Fibroblast of villous mesenchyme (primary cell): ENCODE data around the gene ERMARD. TPM values are rescaled to one million over a fixed set of nuclear protein-coding genes. Genes with fewer than 3 reads are reported as not detected.

Experiments used
- DNase-seq: peaks from one replicate; pipeline ENCODE4 v3.0.0-alpha.2; 2010; ENCODE audit warnings: low read depth
- H3K4me3 ChIP-seq: 2 replicates; pipeline ENCODE4 v1.5.1; 2011; ENCODE audit warnings: low read depth, mild to moderate bottlenecking, low read length
- CTCF ChIP-seq: IDR thresholded peaks from 2 replicates; pipeline ENCODE4 v1.5.1; 2012; ENCODE audit warnings: low read depth, mild to moderate bottlenecking, low read length; ENCODE audit not compliant: insufficient read depth
- total RNA-seq: library from RNA; depleted of rRNA; stranded (reverse); fragments of >200 nt; gene quantifications from 2 replicates; pipeline ENCODE4 v1.2.3, GENCODE V29; 2012

The ERMARD gene
- total RNA-seq, 1 donor, result 28.5 TPM

- DNase-seq, result no peak
- no peak for TF ChIP-seq CTCF
- no peak overlapping the region for H3K4me3 ChIP-seq
Measured at GRCh38 chr6:169805242-169805838, 53.9 kb downstream of the ERMARD start.

GRCh38 chr6:169806701-169807100 is 55.3 kb downstream of the ERMARD start:
- no peak for TF ChIP-seq CTCF
- no peak for DNase-seq
- H3K4me3 ChIP-seq, result no peak overlapping the region

- TF ChIP-seq CTCF, result no peak
- no peak overlapping the region for H3K4me3 ChIP-seq
- DNase-seq, result no peak
Measured at GRCh38 chr6:169807229-169807628, 55.8 kb downstream of the ERMARD start.

GRCh38 chr6:169807699-169808607 is 56.5 kb downstream of the ERMARD start:
- TF ChIP-seq CTCF, result no peak
- no peak for DNase-seq
- no peak overlapping the region for H3K4me3 ChIP-seq

GRCh38 chr6:169808608-169808967 is 57.2 kb downstream of the ERMARD start:
- TF ChIP-seq CTCF, result no peak
- no peak overlapping the region for H3K4me3 ChIP-seq
- no peak for DNase-seq

- TF ChIP-seq CTCF, result no peak
- DNase-seq, result no peak
Measured at GRCh38 chr6:169809386-169809785, 58.0 kb downstream of the ERMARD start.

More at GRCh38 chr6:169809386-169809785, 58.0 kb downstream of the ERMARD start:
- no peak overlapping the region for H3K4me3 ChIP-seq
